Stimulated activated CD8-positive, alpha-beta memory T cell treated with anti-CD3 and anti-CD28 coated beads, Interleukin-7, amount 100 ng/mL, for 48 hours (primary cell): ENCODE data around the gene AFF3.
"Not testable (repeated sequence)": the region's sequence is repeated elsewhere in the genome, so short reads cannot be mapped to it uniquely, and the experiment has no call there.

ENCODE experiments used
- DNase-seq, 2 donors: peaks; one replicate each; pipeline ENCODE4 v3.0.0-alpha.2; 2020; ENCODE audit warnings: low read depth in 1 of 2; ENCODE audit errors: extremely low read depth in 1 of 2

AFF3 gene

DNA sequence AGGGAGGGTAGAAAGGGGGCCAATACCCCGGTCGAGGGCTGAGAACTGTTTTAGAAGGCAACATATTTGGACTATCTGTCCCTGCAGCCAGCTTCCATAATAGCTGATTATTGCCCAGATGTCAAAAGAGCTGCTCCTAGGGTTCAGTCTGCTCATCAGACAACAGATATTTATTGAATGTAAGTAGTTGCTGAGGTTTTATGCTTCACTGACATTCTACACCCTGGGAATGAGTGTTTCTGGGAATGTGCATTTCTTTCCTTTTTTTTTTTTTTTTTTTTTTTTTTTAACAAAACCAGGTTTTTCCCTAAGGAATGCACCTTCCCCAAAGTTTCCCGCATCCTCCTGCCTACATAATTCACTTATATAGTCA is 33.8 kb downstream of the AFF3 start:
- DNase-seq = not testable (repeated sequence)

DNA sequence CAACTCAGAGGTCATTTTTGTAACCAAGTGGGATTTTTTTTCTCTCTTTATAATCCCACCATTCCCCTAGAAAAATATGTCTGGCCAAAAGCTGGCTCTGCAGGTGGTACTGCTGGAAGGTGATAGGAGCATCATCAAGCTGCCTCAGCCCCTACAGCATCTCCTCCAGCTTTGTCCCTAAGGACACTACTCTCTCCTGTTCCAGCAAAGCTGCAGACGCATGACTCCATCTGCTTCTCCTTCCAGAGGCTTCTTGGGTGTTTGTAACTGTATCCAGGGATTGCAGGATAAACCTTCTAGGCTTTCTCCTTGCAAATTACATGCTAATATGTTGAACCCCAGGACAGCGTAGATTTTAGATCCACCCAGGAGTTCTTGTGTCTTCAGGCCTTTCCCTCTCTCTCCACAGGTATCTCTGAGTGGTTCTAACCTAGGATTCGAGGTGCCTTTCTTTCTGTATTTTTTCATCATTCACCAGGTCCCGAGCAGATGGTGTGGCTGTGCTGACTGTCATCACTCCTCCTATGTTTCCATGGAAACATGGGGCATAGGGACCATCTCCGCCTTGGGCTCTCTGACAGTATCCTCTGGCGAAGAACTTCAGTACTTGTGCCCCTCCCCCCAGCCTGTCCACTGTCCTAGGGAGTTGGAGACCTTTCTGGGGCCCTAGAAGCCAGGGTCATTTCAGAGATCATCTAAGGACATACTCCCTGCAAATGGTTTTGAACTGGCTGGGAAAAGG is 34.3 kb downstream of the AFF3 start:
- no peak for DNase-seq

- no peak for DNase-seq
Observed at GRCh38 chr2:100107440-100107839, 35.0 kb downstream of the AFF3 start.

GRCh38 chr2:100106460-100106859 is 35.9 kb downstream of the AFF3 start:
- no peak for DNase-seq

DNA sequence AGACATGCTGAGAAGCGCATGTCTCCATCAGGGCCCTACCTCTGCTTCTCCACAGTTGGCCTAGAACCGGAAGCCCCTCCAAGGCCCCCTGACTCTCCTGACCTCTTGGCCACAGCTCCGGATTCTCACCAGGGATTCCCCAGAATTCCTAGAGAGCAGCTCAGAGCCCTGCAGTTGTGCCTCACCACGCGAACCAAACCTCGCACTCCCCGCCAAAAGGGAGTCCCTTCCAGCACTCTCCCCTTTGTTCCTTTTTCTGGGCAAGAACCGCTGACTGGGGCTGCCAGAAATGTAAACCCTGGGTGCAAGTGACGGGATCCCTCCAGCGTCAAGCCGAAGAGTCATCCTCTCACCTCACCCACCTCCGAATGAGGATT is 36.7 kb downstream of the AFF3 start:
- DNase-seq = no peak

GRCh38 chr2:100104718-100105677 is 37.4 kb downstream of the AFF3 start:
- no peak for DNase-seq

DNA sequence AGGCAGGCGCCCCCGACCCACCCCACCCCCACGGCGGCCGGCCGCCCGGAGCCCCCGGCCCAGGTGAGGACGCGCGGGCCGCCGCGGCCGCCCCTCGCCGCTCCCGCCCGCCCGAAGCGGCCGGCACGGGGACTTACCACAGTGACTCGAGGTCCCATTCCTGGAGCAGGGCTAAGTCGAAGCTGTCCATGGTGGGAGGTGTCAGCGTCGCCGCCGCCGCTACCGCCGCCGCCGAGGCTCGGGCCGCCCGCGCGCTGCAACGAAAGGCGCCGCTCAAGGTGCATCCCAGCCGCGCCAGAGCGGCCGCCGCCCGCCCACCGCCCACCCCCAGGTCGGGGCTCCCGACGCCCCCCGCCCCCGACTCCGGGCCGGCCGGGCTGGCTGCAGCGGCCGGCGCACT is 38.1 kb downstream of the AFF3 start:
- DNase-seq = not testable (repeated sequence)

DNA sequence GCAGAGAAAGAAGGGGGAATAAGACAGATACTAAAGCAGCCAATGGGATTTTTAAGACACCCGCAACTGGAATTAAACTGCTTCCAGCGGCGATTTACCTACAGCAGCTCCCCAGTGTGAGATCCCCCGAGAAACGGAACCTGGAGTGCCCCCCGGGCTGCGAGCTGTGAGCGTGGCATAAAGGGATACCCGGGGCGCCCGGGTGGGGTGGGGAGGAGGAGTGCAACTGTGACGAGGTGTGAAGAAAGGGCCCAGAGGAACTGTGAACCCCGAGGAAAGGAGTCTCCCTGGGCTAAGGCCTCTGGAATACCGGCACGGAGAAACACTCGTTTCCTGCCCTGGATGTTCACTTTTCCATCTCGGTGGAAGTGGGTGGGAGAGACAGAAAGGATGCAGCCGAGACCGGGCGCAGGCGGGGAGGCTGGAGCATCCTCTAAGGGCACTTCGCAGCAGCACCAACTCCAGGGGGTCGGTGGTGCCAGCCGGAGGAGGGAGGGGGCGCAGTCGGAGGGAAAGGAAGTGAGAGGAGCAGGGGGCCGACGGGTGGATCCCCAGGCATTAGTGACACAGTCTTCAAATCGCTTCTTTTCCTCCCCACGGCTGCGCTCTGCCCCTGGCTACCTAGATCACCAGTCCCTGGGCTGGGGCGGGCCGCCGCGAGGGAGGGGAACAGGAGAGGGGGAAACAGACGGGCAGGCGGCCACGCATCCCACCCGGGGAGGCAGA is 38.7 kb downstream of the AFF3 start:
- DNase-seq = not testable (repeated sequence)

- DNase-seq = not testable (repeated sequence)
Observed at GRCh38 chr2:100102466-100103180, 39.8 kb downstream of the AFF3 start.

DNA sequence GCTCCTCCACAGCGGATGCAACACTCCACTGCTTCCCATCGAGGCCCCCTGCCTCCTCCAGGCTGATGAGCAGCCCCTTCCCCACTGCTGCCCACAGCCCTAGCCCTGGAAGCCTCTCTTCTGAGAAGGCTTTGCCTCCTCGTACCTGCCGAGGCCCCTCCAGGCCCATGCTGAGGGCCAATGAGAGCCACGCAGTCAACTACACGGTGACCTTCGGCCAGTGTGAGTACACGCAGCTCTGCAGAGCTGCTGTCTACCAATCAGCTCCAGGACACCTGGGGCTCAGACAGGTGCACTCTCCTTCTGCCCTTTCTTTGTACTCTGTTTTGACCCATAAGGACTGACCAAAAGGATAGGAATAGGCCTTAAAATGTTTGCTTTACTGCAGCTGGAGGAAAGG is 43.5 kb downstream of the AFF3 start:
- not testable (repeated sequence) for DNase-seq

DNA sequence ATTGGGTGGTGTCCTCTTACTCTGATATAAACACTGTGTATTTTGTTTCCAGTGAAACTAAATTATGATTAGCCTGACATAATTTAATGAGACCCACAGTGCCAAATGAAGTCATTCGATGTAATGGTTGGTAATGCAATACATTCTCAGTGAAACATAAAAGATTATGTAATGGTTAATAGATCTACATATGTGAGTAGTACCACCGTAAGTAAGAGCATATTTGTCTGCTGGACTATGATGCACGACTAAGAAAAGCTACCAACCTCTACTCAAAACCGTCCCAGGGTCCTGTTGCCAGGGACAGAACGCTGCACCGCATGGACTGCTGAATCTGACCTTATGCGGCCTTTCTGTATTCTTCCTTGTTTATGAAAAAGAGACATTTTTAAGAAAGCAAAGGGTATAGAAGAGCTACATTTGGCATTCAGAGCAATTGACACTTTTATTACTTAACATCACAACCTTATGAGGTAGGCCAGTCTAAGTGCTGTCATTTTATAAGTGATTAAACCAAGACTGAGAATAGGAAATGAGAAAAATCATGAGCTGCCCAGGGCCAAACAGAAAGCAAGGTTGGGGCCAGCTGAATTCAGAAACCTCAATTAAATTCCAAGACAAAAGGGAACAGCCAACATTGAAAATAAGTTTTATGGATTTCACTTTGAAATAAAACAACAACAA is 44.6 kb downstream of the AFF3 start:
- not testable (repeated sequence) for DNase-seq

- DNase-seq = not testable (repeated sequence)
Observed at GRCh38 chr2:100095845-100096244, 46.5 kb downstream of the AFF3 start.

- DNase-seq = not testable (repeated sequence)
Observed at GRCh38 chr2:100091807-100092206, 50.6 kb downstream of the AFF3 start.

- not testable (repeated sequence) for DNase-seq
Observed at GRCh38 chr2:100085744-100086143, 56.6 kb downstream of the AFF3 start.

GRCh38 chr2:100083421-100084216 is 58.8 kb downstream of the AFF3 start:
- DNase-seq = not testable (repeated sequence)

DNA sequence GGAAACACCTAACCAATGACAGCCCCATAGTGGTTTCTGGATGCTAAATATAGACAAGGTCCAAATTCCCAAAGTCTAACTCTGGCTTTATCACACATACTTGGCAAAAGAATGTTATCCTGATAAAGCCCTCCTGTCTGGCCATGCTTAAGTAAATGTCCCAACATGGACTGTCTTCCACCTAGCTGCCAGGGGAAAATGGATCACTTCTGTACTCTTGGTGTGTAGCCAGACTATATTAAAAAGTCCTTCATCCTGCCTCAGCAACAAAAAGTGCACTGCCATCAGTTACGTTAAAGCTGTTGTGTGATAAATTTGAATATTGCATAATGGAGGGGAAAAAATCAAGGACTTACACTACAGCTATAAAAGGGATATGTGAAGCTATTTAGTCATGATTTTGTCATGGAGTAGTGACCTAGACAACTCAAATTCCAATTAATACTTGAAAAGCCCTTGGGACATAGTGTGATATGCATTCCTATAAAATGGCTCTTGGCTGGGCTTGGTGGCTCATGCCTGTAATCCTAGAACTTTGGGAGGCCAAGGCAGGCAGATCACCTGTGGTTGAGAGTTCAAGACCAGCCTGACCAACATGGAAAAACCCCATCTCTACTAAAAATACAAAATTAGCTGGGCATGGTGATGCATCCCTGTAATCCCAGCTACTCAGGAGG is 60.0 kb downstream of the AFF3 start:
- DNase-seq = not testable (repeated sequence)

DNA sequence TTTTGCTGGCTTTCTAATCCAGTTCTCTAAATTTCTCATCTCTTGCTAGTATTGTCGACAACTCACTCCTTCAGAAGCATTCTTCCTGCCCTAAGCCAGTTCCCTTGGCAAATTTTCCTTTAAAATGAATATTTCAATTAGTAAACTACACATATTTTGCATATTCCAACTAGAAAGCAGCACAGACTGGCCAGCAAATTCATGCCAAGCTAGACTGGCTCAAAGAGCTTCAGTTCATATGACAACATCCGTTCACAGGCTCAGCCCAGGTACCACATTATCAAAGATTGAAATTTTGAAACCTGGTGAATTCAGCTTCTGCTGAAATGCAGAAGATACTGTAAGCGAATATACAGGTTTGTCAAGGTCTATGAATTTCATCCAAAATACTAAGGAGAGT is 64.5 kb downstream of the AFF3 start:
- DNase-seq = no peak

DNA sequence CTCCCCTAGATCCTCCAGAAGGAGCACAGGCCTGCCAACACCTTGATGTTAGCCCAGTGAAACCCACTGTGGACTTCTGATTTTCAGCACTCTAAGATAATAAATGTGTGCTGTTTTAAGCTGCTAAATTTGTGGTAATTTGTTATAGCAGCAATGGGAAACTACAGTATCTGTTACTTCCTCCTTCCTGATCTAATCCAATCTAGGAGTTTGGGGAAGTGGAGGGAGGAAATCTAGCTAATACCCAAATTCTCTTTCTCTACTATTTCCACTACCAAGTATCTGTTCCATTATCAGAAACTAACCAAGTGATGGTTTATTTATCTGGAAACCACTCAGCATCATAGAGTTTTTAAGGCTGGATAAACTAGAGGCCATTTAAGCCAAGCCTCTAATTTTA is 64.9 kb downstream of the AFF3 start:
- DNase-seq = no peak

GRCh38 chr2:100075532-100075931 is 66.9 kb downstream of the AFF3 start:
- DNase-seq = no peak
